ENCODE data around the gene NIM1K. TPM values are rescaled to one million over a fixed set of nuclear protein-coding genes. Genes with fewer than 3 reads are reported as not detected.

Gene NIM1K
- total RNA-seq, 3 donors from 2014 or later (not counting 1 experiment from before 2014, with no cell fraction given), result 0.28 to 0.40 (median 0.36) TPM

DNA sequence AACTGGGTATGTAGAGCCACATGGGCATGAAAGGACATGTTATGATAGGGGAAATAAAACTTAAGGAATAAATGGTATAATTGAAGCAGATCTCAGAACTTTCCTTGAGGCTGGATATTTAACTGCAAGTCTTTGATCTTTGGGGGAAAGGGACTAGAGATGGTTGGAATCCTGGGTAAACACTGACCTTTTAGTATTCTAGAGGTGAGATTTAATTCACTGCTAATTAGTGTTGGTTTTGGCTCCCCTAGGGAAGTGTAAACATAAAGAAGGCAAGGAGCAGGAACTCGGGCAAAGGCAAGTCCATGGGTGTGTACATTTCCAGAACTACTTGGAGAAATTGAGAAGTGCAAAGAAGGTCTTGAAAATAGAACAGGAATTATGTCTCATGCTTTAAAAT, 16.6 kb downstream of the NIM1K start:
- TF ChIP-seq, protein P1, sequence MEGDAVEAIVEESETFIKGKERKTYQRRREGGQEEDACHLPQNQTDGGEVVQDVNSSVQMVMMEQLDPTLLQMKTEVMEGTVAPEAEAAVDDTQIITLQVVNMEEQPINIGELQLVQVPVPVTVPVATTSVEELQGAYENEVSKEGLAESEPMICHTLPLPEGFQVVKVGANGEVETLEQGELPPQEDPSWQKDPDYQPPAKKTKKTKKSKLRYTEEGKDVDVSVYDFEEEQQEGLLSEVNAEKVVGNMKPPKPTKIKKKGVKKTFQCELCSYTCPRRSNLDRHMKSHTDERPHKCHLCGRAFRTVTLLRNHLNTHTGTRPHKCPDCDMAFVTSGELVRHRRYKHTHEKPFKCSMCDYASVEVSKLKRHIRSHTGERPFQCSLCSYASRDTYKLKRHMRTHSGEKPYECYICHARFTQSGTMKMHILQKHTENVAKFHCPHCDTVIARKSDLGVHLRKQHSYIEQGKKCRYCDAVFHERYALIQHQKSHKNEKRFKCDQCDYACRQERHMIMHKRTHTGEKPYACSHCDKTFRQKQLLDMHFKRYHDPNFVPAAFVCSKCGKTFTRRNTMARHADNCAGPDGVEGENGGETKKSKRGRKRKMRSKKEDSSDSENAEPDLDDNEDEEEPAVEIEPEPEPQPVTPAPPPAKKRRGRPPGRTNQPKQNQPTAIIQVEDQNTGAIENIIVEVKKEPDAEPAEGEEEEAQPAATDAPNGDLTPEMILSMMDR (IDR thresholded peaks at IDR 0.05), result no peak
- ATAC-seq, result no peak
- Mint-ChIP-seq H3K9me3 (no peaks in the 10 kb centered on the region), H3K27me3 (ENCODE audit: low read depth in 2 of 2) (peaks cover 16 to 38% of the 10 kb centered on the region in 2 donors), H3K36me3 (no peaks in the 10 kb centered on the region), H3K4me3 (no peak overlapping the region), H3K27ac (no peak overlapping the region), H3K4me1 (no peaks in the 10 kb centered on the region)
- no peaks in the 10 kb centered on the region for H3K4me1 ChIP-seq (ENCODE audit: control insufficient read depth, insufficient read depth, low read length)
- no peaks in the 10 kb centered on the region for H3K36me3 ChIP-seq (ENCODE audit: control insufficient read depth, insufficient read depth, low read length)
- H3K27ac ChIP-seq (ENCODE audit: low read length), result no peak overlapping the region
- intact Hi-C loops (cut with micrococcal nuclease), result no loop called here
- H3K27me3 ChIP-seq (ENCODE audit: control insufficient read depth, insufficient read depth, low read length), result no peaks in the 10 kb centered on the region
- H3K9me3 ChIP-seq (ENCODE audit: control insufficient read depth, insufficient read depth, low read length), result no peaks in the 10 kb centered on the region
- DNase-seq, result no peak
- H3K4me3 ChIP-seq (ENCODE audit: low read length), result no peak overlapping the region
- WGBS (ENCODE audit: insufficient coverage), result 0% methylated on average over 1 of the region's 1 CpG

GRCh38 chr5:43209060-43209459, 17.0 kb downstream of the NIM1K start:
- no peak overlapping the region for H3K27ac Mint-ChIP-seq
- WGBS (ENCODE audit: insufficient coverage), result 82% methylated on average over 3 of the region's 4 CpGs

DNA sequence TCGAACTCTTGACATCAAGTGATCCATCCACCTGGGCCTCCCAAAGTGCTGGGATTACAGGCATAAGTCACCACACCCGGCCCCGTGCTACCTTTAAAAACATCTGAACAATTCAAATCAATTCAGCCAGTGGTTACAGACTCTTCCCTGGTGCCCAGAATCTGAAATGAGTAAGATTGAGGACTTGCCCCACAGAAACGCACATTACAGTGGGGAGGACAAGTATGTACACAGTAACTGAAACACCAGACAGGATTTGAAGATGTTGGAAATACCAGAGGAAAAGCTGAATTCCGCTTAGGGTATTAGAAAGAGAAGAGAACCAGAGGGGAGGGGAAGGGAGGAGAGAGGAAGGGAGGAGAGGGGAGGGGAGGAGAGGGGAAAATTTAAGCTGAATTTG, 17.8 kb downstream of the NIM1K start:
- Histone ChIP-seq H3K4me3 (ENCODE audit: low read length) (no peak overlapping the region), H3K27ac (ENCODE audit: low read length) (no peak overlapping the region), H3K4me1 (ENCODE audit: control insufficient read depth, insufficient read depth, low read length) (no peaks in the 10 kb centered on the region), H3K27me3 (ENCODE audit: control insufficient read depth, insufficient read depth, low read length) (no peaks in the 10 kb centered on the region), H3K36me3 (ENCODE audit: control insufficient read depth, insufficient read depth, low read length) (no peaks in the 10 kb centered on the region), H3K9me3 (ENCODE audit: control insufficient read depth, insufficient read depth, low read length) (no peaks in the 10 kb centered on the region)
- TF ChIP-seq, protein P1 (IDR thresholded peaks at IDR 0.05), result no peak
- H3K4me3 Mint-ChIP-seq, result no peak overlapping the region
- H3K27ac Mint-ChIP-seq, result no peak overlapping the region
- no peaks in the 10 kb centered on the region for H3K9me3 Mint-ChIP-seq
- H3K4me1 Mint-ChIP-seq, result no peaks in the 10 kb centered on the region
- H3K36me3 Mint-ChIP-seq, result no peaks in the 10 kb centered on the region
- DNase-seq, result no peak
- no peak for ATAC-seq
- intact Hi-C loops (cut with micrococcal nuclease), result no loop called here
- peaks cover 19 to 38% of the 10 kb centered on the region in 2 donors for H3K27me3 Mint-ChIP-seq (ENCODE audit: low read depth in 2 of 2)
- 82% methylated on average over 5 of the region's 5 CpGs for WGBS (ENCODE audit: insufficient coverage)

More at GRCh38 chr5:43209060-43209459, 17.0 kb downstream of the NIM1K start:
- no peaks in the 10 kb centered on the region for H3K9me3 ChIP-seq (ENCODE audit: control insufficient read depth, insufficient read depth, low read length)
- TF ChIP-seq, protein P1 (IDR thresholded peaks at IDR 0.05), result no peak
- Mint-ChIP-seq H3K4me1 (no peaks in the 10 kb centered on the region), H3K36me3 (no peaks in the 10 kb centered on the region), H3K4me3 (no peak overlapping the region), H3K27me3 (ENCODE audit: low read depth in 2 of 2) (peaks cover 19 to 38% of the 10 kb centered on the region in 2 donors), H3K9me3 (no peaks in the 10 kb centered on the region)
- DNase-seq, result no peak
- H3K4me3 ChIP-seq (ENCODE audit: low read length), result no peak overlapping the region
- H3K27ac ChIP-seq (ENCODE audit: low read length), result no peak overlapping the region
- no peaks in the 10 kb centered on the region for H3K4me1 ChIP-seq (ENCODE audit: control insufficient read depth, insufficient read depth, low read length)
- no peaks in the 10 kb centered on the region for H3K36me3 ChIP-seq (ENCODE audit: control insufficient read depth, insufficient read depth, low read length)
- ATAC-seq, result no peak
- intact Hi-C loops (cut with micrococcal nuclease), result no loop called here
- no peaks in the 10 kb centered on the region for H3K27me3 ChIP-seq (ENCODE audit: control insufficient read depth, insufficient read depth, low read length)

DNA sequence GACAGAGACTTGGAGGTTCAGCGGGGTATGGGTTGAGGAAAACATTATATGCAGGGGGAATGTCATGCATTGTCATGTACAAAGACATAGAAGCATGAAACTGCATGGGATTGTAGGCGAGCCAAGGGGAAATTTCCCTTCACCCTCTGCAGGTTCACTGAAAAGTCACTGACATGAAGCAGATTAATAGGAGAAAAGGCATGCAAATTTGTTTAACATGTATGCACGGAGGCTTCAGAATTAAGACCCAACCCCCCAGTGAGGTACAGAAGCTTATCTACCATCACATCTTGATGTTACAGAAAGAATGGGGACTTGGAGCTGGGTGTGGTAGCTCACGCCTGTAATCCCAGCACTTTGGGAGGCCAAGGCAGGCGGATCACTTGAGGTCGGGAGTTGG, 18.5 kb downstream of the NIM1K start:
- H3K36me3 Mint-ChIP-seq, result no peaks in the 10 kb centered on the region
- H3K36me3 ChIP-seq (ENCODE audit: control insufficient read depth, insufficient read depth, low read length), result no peaks in the 10 kb centered on the region
- intact Hi-C loops (cut with micrococcal nuclease), result no loop called here
- no peak overlapping the region for H3K4me3 ChIP-seq (ENCODE audit: low read length)
- no peak overlapping the region for H3K27ac Mint-ChIP-seq
- no peaks in the 10 kb centered on the region for H3K27me3 ChIP-seq (ENCODE audit: control insufficient read depth, insufficient read depth, low read length)
- H3K27me3 Mint-ChIP-seq (ENCODE audit: low read depth in 2 of 2), result peaks cover 19 to 38% of the 10 kb centered on the region in 2 donors
- no peaks in the 10 kb centered on the region for H3K9me3 ChIP-seq (ENCODE audit: control insufficient read depth, insufficient read depth, low read length)
- TF ChIP-seq, protein P1 (IDR thresholded peaks at IDR 0.05), result no peak
- no peak overlapping the region for H3K27ac ChIP-seq (ENCODE audit: low read length)
- ATAC-seq (no peak), DNase-seq (no peak)
- H3K4me1 Mint-ChIP-seq, result no peaks in the 10 kb centered on the region
- 76% methylated on average over 5 of the region's 6 CpGs for WGBS (ENCODE audit: insufficient coverage)
- no peaks in the 10 kb centered on the region for H3K4me1 ChIP-seq (ENCODE audit: control insufficient read depth, insufficient read depth, low read length)
- H3K4me3 Mint-ChIP-seq, result no peak overlapping the region
- no peaks in the 10 kb centered on the region for H3K9me3 Mint-ChIP-seq

All from natural killer cell (primary cell).